Astrocyte (in vitro differentiated cells and primary cell): ENCODE data around the gene KMT2B.

Experiments
- CTCF ChIP-seq: IDR thresholded peaks from 2 replicates; pipeline ENCODE4 v1.5.1; 2011; ENCODE audit warnings: low read depth, mild to moderate bottlenecking, inconsistent platforms, low read length, moderate library complexity; ENCODE audit not compliant: insufficient read depth
- EZH2 ChIP-seq: IDR thresholded peaks from 2 replicates; pipeline ENCODE4 v1.6.1; 2012; ENCODE audit warnings: mild to moderate bottlenecking, low read length, inconsistent platforms; ENCODE audit not compliant: insufficient read depth

DNA sequence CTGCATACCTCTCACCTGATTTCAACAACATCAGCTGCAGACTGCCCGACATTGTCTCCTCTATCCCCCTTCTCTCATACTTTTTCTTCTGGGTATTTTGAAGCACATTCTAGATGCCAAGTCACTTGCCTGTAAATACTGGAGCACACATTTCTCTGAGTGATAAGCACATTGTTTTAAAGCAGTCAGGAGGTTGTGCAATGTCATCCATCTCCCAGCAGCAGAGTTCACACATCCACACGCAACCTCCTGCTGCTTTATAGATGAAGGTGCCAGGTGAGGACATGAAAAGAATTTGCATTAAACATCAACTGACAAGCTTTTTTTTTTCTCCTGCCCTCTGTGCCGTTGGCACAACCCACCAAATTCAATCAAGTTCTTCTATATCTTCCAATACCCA lies 46.0 kb upstream of the KMT2B start:
- TF ChIP-seq CTCF (no peak), EZH2 (no peak)
